GM18499 (cell line): ENCODE data around the gene PRMT7.
"Not testable (repeated sequence)": the region's sequence is repeated elsewhere in the genome, so short reads cannot be mapped to it uniquely, and the experiment has no call there.

Experiments used
- ATAC-seq: cut with Tn5 transposase; IDR thresholded peaks from one replicate; pipeline ENCODE4 v1.9.1; 2021; ENCODE audit warnings: moderate number of reproducible peaks; ENCODE audit not compliant: insufficient read depth, unreplicated experiment

The PRMT7 gene

DNA sequence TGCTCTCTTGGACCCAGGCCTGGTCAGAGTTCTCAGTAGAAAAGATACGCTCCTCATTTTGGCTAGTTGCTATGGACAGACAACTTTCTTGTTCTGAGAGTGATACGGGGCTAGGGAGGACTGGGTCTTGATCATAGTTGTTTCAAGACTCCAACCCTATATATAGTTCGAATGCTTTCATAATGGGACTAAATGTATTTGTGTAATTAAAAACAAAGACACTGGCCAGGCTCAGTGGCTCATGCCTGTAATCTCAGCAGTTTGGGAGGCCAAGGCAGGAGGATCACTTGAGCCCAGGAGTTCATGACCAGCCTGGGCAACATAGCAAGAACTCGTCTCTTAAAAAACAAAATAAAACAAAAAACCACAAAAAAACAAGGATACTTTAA, 28.8 kb upstream of the PRMT7 start:
- ATAC-seq: no peak

GRCh38 chr16:68283346-68283745, 27.5 kb upstream of the PRMT7 start:
- no peak for ATAC-seq

DNA sequence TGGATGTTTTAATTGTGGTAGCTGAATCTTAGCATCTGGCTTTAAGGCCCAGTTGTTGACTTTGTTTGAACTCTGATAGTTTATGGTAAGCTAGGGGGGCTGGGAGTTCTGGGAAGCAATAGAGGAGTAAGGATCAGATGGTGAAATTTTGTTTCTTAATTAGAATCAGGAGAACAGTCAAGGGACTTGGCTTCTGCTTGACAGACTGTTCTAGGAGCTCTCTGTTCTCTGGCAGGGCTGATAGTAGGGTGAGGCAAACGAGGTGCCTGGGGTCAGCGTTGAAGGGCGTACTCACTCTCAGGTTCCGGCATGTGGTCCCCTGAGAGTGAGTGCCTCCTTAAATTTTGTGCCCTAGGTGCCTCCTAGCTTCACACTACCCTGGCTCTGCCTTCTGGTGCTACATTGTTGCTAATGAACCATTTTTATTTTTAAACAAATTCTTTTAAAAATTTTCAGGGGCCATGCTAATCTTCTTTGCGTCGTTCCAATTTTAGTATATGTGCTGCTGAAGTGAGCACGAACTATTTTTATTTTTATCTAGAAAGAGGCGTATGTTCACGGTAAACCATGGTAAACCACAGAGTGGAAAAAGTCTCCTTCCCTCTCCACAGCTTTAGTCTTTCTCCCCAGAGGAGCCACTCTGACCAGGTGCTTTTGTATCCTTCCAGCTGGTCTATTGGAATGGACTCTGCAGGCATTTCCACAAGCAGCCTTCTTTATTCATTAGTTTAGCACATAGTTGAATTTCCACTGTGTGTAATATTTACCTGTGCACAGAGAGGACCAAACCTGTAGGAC, 26.8 kb upstream of the PRMT7 start:
- ATAC-seq: no peak

DNA sequence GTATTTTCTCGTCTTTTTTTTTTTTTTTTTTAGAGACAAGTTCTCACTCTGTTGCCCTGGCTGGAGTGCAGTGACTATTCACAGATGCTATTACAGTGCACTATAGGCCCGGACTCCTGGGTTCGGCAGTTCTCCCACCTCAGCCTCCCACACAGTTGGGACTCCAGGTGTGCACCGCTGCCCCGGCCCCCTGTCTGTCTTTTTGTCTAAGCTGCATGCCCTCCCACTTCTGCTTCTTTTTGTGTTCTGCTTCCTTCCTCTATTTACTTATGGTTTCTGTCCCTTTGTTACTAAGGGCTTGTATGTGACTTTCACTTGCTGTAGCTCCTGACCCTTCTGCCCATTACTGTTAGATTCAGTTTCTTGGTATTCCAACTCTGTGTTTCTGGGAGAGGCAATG, 26.0 kb upstream of the PRMT7 start:
- ATAC-seq: no peak

- no peak for ATAC-seq
Observed at GRCh38 chr16:68285683-68286082, 25.1 kb upstream of the PRMT7 start.

DNA sequence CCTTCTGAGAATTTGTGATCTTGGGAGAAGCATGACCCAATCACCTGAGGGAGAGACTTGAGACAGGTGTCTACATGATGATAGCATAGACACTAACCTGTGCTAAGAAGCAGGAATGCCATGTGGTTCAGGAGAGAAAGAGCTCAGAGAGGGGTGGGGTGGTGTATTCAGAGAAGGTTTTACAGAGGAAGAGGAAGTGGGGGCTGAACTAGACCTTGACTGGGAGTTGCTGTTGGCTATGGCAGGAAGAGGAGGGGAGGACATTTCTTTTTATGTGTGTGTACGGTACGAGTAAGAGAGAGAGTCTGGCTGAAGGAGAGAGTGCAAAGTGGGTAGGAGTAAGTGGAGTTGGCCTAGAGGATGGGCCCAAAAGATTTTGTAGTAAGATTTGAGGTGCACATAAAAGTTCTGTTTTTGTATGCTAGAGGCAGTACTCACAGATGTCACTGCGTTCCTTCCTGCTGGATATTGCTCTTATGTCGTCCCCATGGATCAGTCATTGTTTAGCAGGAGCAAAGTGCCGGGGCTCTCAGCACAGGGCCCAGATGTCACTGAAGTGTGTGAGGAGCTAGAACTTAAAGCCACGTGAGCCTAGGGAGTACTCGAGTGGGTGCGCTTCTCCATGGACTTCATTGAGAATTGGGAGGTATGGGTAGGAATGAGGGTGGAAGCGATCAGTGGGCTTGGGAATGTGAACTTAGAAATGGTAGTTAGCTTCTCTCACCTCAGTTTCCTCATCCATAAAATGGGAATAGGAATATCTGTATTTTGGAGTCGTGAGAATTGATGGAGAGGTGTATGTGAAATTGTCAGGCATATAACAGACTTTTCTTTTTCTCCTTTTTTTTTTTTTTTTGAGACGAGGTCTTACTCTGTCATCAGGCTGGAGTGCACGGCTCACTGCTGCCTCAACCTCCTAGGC, 24.4 kb upstream of the PRMT7 start:
- ATAC-seq: no peak

DNA sequence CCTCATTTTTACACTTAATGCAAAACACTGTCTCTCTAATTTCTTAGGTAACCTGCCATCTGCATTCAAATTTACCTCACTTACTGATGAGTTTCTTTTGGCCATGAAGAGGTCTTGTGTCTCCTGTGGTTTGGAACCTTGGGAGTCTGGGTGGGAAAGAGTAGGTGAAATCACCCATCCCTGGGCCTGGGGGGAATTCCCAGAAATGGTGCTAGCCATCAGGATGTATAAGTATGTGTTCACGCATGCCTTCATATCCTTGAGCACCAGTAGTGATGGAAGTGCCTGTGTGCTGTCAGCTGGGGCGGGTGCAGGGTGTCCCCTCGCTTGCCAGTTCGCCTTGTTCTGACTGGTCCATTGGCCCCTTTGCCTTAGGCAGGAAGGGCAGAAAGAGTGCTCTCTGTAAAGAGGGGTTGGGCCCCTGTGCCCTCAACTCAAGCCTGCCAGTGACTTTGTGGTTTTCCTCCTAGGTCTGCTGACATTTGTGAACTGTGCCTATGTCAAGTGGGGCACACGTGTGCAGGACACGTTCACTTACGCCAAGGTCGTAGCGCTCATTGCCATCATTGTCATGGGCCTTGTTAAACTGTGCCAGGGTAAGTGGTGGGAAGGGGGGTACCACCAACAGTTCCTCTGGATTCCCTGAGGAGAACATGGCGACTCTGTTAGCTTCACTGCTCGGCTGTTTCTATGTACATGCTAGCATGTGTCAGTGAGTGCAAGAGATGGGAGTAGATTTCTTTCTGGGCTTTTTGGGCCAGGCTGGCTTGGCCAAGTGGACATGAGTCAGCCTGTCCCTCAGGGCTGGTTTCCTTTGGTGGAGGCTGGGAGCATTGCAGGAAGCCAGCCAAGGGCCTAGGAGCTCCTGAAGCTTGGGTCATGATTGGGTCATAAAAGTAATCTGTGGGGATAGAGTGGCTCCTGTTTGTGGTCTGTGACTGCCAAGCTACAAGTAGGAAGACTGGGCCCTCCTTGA, 23.3 kb upstream of the PRMT7 start:
- no peak for ATAC-seq

- no peak for ATAC-seq
Observed at GRCh38 chr16:68288252-68288650, 22.6 kb upstream of the PRMT7 start.

DNA sequence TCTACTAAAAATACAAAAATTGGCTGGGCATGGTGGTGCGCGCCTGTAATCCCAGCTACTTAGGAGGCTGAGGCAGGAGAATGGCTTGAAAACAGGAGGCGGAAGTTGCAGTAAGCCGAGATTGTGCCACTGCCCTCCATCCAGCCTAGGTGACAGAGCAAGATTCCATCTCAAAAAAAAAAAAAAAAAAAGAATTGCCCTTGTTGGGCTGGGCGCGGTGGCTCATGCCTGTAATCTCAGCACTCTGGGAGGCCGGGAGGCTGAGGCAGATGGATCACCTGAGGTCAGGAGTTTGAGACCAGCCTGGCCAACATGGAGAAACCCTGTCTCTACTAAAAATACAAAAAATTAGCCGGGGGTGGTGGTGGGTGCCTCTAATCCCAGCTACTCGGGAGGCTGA, 22.0 kb upstream of the PRMT7 start:
- not testable (repeated sequence) for ATAC-seq

DNA sequence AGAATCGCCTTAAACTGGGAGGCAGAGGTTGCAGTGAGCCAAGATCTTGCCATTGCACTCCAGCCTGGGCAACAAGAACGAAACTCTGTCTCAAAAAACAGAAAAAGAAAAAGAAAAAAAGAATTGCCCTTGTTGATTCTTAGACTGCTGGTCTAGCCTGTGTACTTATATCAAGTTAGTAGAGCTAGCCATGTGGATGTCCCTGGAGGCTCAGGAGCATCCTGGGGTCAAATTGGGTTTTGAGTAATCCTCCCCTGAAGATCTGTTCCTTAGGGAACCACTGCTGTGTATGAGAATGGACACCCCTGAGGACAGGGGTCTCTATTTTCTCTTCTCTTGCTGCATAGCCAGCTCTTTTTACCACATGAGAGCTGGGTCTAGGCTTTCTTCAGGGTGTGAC, 21.6 kb upstream of the PRMT7 start:
- ATAC-seq: no peak

DNA sequence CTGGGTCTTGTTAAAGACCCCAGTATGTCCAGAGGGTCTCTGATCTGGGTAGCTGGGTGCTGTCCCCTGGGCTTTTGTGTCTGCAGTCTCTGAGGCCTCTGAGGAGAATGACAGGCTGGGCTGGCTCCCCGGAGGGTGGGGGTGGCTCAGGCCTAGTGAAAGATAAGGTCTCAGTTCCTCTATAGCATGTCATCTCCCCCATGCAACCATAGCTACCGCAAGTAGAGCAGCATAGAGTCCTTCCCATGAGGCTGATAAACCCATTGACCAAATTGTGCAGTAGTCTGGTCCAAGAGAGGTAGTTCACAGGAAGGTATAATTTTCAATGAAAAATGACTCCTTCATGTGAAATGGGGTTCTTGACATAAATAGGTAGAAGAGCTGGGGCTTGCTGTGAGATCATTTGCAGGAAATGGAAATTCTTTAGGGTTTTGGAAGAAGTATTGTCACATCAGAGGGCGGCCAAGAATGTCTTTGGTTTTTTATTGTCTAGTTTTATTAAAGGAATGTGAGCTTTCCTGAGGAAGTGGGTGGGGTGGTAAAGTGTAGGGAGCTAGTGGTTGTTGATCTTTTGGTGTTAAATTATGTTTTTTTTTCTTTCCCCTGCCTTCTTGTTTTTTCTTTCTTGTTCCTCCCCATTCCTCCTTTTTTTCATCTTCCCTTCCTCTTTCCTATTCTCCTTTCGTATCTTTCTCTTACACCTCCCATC, 21.0 kb upstream of the PRMT7 start:
- peak; percentile 78 for ATAC-seq

GRCh38 chr16:68290450-68290849, 20.4 kb upstream of the PRMT7 start:
- ATAC-seq: no peak

DNA sequence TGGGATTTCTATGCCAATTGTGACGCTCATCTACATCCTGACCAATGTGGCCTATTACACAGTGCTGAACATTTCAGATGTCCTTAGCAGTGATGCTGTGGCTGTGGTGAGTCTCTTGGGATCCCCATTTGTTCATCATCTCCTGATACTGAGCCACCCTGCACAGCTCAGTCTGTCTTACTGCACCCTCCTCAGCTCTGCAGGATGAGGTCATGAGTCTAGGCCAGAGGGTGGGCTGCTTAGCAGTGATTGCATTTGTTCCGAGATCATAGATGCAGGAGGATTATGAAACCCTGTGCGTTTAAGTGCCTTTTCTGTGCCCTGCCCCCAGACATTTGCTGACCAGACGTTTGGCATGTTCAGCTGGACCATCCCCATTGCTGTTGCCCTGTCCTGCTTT, 19.6 kb upstream of the PRMT7 start:
- no peak for ATAC-seq

GRCh38 chr16:68292425-68292824, 18.4 kb upstream of the PRMT7 start:
- ATAC-seq: no peak

- no peak for ATAC-seq
Observed at GRCh38 chr16:68296291-68296690, 14.5 kb upstream of the PRMT7 start.

GRCh38 chr16:68296693-68297092, 14.1 kb upstream of the PRMT7 start:
- no peak for ATAC-seq

DNA sequence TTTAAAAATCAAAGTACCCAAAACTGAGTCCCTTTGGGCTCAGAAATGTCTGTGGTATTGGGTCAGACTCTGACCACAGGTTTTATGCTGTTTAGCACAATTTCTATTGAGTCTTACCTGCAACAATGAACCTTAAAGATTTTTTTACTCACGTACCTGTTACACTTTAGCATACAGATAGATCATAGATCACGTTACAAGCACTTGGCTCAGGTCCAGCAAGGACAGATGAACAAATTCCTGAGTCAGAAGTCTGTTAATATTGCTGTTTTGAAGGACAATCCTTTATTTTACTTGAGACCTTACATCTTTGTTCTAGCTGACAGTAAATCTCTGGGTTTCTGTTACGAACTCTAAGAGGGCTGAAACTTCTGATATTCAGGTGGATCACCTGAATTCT, 12.9 kb upstream of the PRMT7 start:
- ATAC-seq: no peak

DNA sequence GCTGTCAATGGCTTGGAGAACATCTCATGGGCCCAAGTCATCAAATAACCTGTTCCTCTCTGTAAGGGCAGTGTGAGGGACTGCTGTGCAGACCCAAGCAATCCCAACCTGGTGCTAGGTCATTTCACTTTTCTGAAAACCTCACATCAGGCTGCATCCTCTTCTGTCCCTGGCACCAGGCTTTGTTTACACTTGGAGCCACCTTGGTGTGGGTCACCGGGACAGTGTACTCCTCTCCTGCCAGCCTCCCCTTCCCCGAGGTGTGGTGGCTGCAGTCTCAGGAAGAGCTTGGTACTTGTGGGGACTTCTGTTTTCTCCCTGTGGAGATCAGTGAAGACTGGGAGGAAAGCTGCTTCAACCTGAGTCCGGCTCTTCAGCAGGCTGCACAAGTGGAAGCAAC, 12.5 kb upstream of the PRMT7 start:
- ATAC-seq: no peak

- ATAC-seq: no peak
Observed at GRCh38 chr16:68298907-68299561, 11.8 kb upstream of the PRMT7 start.
